CD8-positive, alpha-beta memory T cell (primary cell): ENCODE data around the gene UTRN. TPM values are rescaled to one million over a fixed set of nuclear protein-coding genes. Genes with fewer than 3 reads are reported as not detected.

ENCODE experiments used
- CTCF ChIA-PET: fragments of 350-600 bp; sonication (Branson Sonifier 250); formaldehyde crosslinking; loops from one replicate; lab custom pipeline; 2021; ENCODE audit warnings: antibody characterized with exemption; lab: Charles Lee
- POLR2A ChIA-PET: fragments of 350-600 bp; sonication (Branson Sonifier 250); formaldehyde crosslinking; loops from one replicate; lab custom pipeline; 2021; ENCODE audit warnings: antibody characterized with exemption; lab: Charles Lee
- DNase-seq, 5 donors: peaks; one replicate each; pipeline versions ENCODE4 v3.0.0 to v3.0.0-alpha.2; 2020 to 2022; ENCODE audit warnings: mixed read lengths in 1 of 5
- H3K27ac ChIP-seq: one replicate; pipeline ENCODE4 v1.7.0; 2013; ENCODE audit warnings: low read depth, mild to moderate bottlenecking, low read length, moderate library complexity
- H3K27me3 ChIP-seq: 2 replicates; pipeline ENCODE4 v1.7.0; 2013; ENCODE audit warnings: low read length, mild to moderate bottlenecking; ENCODE audit not compliant: insufficient read depth, poor library complexity, severe bottlenecking
- H3K36me3 ChIP-seq: 2 replicates; pipeline ENCODE4 v1.7.0; 2013; ENCODE audit warnings: mild to moderate bottlenecking, low read length, moderate library complexity; ENCODE audit not compliant: insufficient read depth
- H3K4me1 ChIP-seq: 2 replicates; pipeline ENCODE4 v1.7.0; 2013; ENCODE audit warnings: mild to moderate bottlenecking, low read length, moderate library complexity; ENCODE audit not compliant: insufficient read depth
- H3K4me3 ChIP-seq: 2 replicates; pipeline ENCODE4 v1.7.0; 2013; ENCODE audit warnings: mild to moderate bottlenecking, low read length
- H3K9me3 ChIP-seq: 2 replicates; pipeline ENCODE4 v1.7.0; 2013; ENCODE audit warnings: mild to moderate bottlenecking, low read length
- H3K27ac Mint-ChIP-seq, 8 donors: one replicate each; pipeline ENCODE4 v1.8.0; 2020 to 2021; ENCODE audit warnings: mixed read lengths in 8 of 8, mild to moderate bottlenecking in 6 of 8, inconsistent platforms in 3 of 8, moderate library complexity in 3 of 8
- H3K27me3 Mint-ChIP-seq, 2 donors: one replicate each; pipeline ENCODE4 v1.8.0; 2020 to 2021; ENCODE audit warnings: mixed read lengths in 2 of 2, mild to moderate bottlenecking in 1 of 2, moderate library complexity in 1 of 2
- H3K36me3 Mint-ChIP-seq, 3 donors: one replicate each; pipeline ENCODE4 v1.8.0; 2020 to 2021; ENCODE audit warnings: mixed read lengths in 3 of 3, inconsistent platforms in 1 of 3, mild to moderate bottlenecking in 1 of 3
- H3K4me1 Mint-ChIP-seq, 3 donors: one replicate each; pipeline ENCODE4 v1.8.0; 2020 to 2021; ENCODE audit warnings: mixed read lengths in 3 of 3, inconsistent platforms in 1 of 3, mild to moderate bottlenecking in 1 of 3
- H3K4me3 Mint-ChIP-seq, 7 donors: one replicate each; pipeline ENCODE4 v1.8.0; 2020 to 2021; ENCODE audit warnings: mixed read lengths in 7 of 7, mild to moderate bottlenecking in 6 of 7, moderate library complexity in 4 of 7, inconsistent platforms in 2 of 7
- H3K9me3 Mint-ChIP-seq, 5 donors: one replicate each; pipeline ENCODE4 v1.8.0; 2020 to 2022; ENCODE audit warnings: mixed read lengths in 5 of 5, mild to moderate bottlenecking in 3 of 5, moderate library complexity in 2 of 5, inconsistent platforms in 1 of 5
- polyA plus RNA-seq: library from polyadenylated mRNA; unstranded; fragments of 300-500 nt; fragmentation: Illumina TruSeq; gene quantifications from one replicate; pipeline ENCODE4 v1.2.3, GENCODE V29; 2021
- total RNA-seq, 2 experiments: library from RNA; stranded (reverse); gene quantifications; one replicate each; pipeline ENCODE4 v1.2.3, GENCODE V29; 2021

The UTRN gene
- total RNA-seq (10 to 100 TPM; 42.7 to 42.8 TPM), polyA plus RNA-seq (96.8 TPM)

- Mint-ChIP-seq H3K4me1 (peaks cover 23 to 39% (median 30%) of the 10 kb centered on the region in 3 donors), H3K27ac (peak within 1 kb of the TSS; percentile 68 to 94 (median 84)), H3K36me3 (peaks cover 0 to 10% (median 2%) of the 10 kb centered on the region in 3 donors), H3K9me3 (no peaks in the 10 kb centered on the region), H3K4me3 (peak within 1 kb of the TSS; percentile 91 to 99 (median 97)), H3K27me3 (no peaks in the 10 kb centered on the region)
- H3K27ac ChIP-seq: peak within 1 kb of the TSS; percentile 38
- H3K4me1 ChIP-seq: peaks cover 16% of the 10 kb centered on the region
- H3K36me3 ChIP-seq: no peaks in the 10 kb centered on the region
- peak within 1 kb of the TSS; percentile 90 for H3K4me3 ChIP-seq
- H3K9me3 ChIP-seq: no peaks in the 10 kb centered on the region
- POLR2A ChIA-PET: no interaction called here
- H3K27me3 ChIP-seq: no peaks in the 10 kb centered on the region
- DNase-seq: peak; percentile 19 to 57 (median 30)
- CTCF ChIA-PET: interaction anchor here (0.9 to 1.3 kb wide), 2 partner anchors 9 to 196 kb away, joined by 3 read pairs; no protein-coding TSS in a partner anchor
Observed at GRCh38 chr6:144284783-144285547, at the start of gene UTRN. Gene UTRN (plus strand): TSS chr6:144285335. CDS start chr6:144291829, 6,494 bp downstream.

GRCh38 chr6:144244688-144245087 lies 40.4 kb upstream of the UTRN start:
- Mint-ChIP-seq H3K27ac (no peak overlapping the region), H3K9me3 (peaks cover 0 to 5% (median 4%) of the 10 kb centered on the region in 5 donors), H3K4me1 (peaks cover 7 to 16% (median 15%) of the 10 kb centered on the region in 3 donors), H3K4me3 (no peak overlapping the region), H3K36me3 (no peaks in the 10 kb centered on the region), H3K27me3 (peaks cover 5 to 7% of the 10 kb centered on the region in 2 donors)
- ChIA-PET POLR2A (no interaction called here), CTCF (interaction anchor here (0.8 to 1.0 kb wide), 2 partner anchors 9 to 12 kb away, joined by 3 read pairs; no protein-coding TSS in a partner anchor)
- H3K27me3 ChIP-seq: no peaks in the 10 kb centered on the region
- no peak overlapping the region for H3K4me3 ChIP-seq
- no peaks in the 10 kb centered on the region for H3K9me3 ChIP-seq
- no peak overlapping the region for H3K27ac ChIP-seq
- no peaks in the 10 kb centered on the region for H3K4me1 ChIP-seq
- no peak for DNase-seq
- H3K36me3 ChIP-seq: no peaks in the 10 kb centered on the region

- Histone ChIP-seq H3K36me3 (no peaks in the 10 kb centered on the region), H3K27me3 (no peaks in the 10 kb centered on the region), H3K4me3 (no peak overlapping the region), H3K4me1 (no peaks in the 10 kb centered on the region), H3K9me3 (no peaks in the 10 kb centered on the region), H3K27ac (no peak overlapping the region)
- no peak for DNase-seq
- Mint-ChIP-seq H3K36me3 (no peaks in the 10 kb centered on the region), H3K27me3 (peaks cover 6 to 11% of the 10 kb centered on the region in 2 donors), H3K4me1 (peaks cover 7 to 16% (median 15%) of the 10 kb centered on the region in 3 donors), H3K9me3 (peaks cover 0 to 5% (median 4%) of the 10 kb centered on the region in 5 donors), H3K4me3 (no peak overlapping the region), H3K27ac (no peak overlapping the region)
- CTCF ChIA-PET: no interaction called here
- POLR2A ChIA-PET: no interaction called here
Observed at GRCh38 chr6:144246988-144247387, 38.1 kb upstream of the UTRN start.

- no peaks in the 10 kb centered on the region for H3K9me3 ChIP-seq
- no peak for DNase-seq
- no peak overlapping the region for H3K27ac ChIP-seq
- POLR2A ChIA-PET: no interaction called here
- no peaks in the 10 kb centered on the region for H3K36me3 Mint-ChIP-seq
- no peaks in the 10 kb centered on the region for H3K4me1 ChIP-seq
- H3K27me3 Mint-ChIP-seq: peaks cover 6 to 11% of the 10 kb centered on the region in 2 donors
- H3K4me3 Mint-ChIP-seq: peak overlapping the region in 1 of 7 donors; percentile 43
- peaks cover 7 to 16% (median 15%) of the 10 kb centered on the region in 3 donors for H3K4me1 Mint-ChIP-seq
- no peaks in the 10 kb centered on the region for H3K27me3 ChIP-seq
- peaks cover 0 to 5% (median 4%) of the 10 kb centered on the region in 5 donors for H3K9me3 Mint-ChIP-seq
- H3K4me3 ChIP-seq: no peak overlapping the region
- no peak overlapping the region for H3K27ac Mint-ChIP-seq
- H3K36me3 ChIP-seq: no peaks in the 10 kb centered on the region
- CTCF ChIA-PET: no interaction called here
Observed at GRCh38 chr6:144248003-144248402, 37.1 kb upstream of the UTRN start.

GRCh38 chr6:144248476-144249301 lies 36.4 kb upstream of the UTRN start:
- Histone ChIP-seq H3K27me3 (no peaks in the 10 kb centered on the region), H3K4me3 (no peak overlapping the region), H3K36me3 (no peaks in the 10 kb centered on the region), H3K27ac (no peak overlapping the region), H3K9me3 (no peaks in the 10 kb centered on the region), H3K4me1 (no peaks in the 10 kb centered on the region)
- Mint-ChIP-seq H3K36me3 (no peaks in the 10 kb centered on the region), H3K27me3 (peaks cover 6 to 11% of the 10 kb centered on the region in 2 donors), H3K9me3 (peaks cover 0 to 5% (median 4%) of the 10 kb centered on the region in 5 donors), H3K4me1 (peaks cover 7 to 16% (median 15%) of the 10 kb centered on the region in 3 donors), H3K4me3 (no peak overlapping the region), H3K27ac (no peak overlapping the region)
- no peak for DNase-seq
- ChIA-PET POLR2A (no interaction called here), CTCF (no interaction called here)

GRCh38 chr6:144250276-144250675 lies 34.9 kb upstream of the UTRN start:
- H3K4me1 Mint-ChIP-seq: peaks cover 7 to 16% (median 15%) of the 10 kb centered on the region in 3 donors
- H3K27me3 Mint-ChIP-seq: peaks cover 6 to 11% of the 10 kb centered on the region in 2 donors
- ChIA-PET POLR2A (no interaction called here), CTCF (no interaction called here)
- no peak overlapping the region for H3K4me3 Mint-ChIP-seq
- peaks cover 0 to 5% (median 4%) of the 10 kb centered on the region in 5 donors for H3K9me3 Mint-ChIP-seq
- Histone ChIP-seq H3K27me3 (no peaks in the 10 kb centered on the region), H3K27ac (no peak overlapping the region), H3K9me3 (no peaks in the 10 kb centered on the region), H3K4me1 (no peaks in the 10 kb centered on the region), H3K4me3 (no peak overlapping the region), H3K36me3 (no peaks in the 10 kb centered on the region)
- no peak for DNase-seq
- no peak overlapping the region for H3K27ac Mint-ChIP-seq
- H3K36me3 Mint-ChIP-seq: no peaks in the 10 kb centered on the region

- CTCF ChIA-PET: no interaction called here
Observed at GRCh38 chr6:144252259-144252658, 32.9 kb upstream of the UTRN start.

More at GRCh38 chr6:144252259-144252658, 32.9 kb upstream of the UTRN start:
- no peak overlapping the region for H3K27ac ChIP-seq
- H3K27me3 ChIP-seq: no peaks in the 10 kb centered on the region
- peaks cover 0 to 2% (median 0%) of the 10 kb centered on the region in 5 donors for H3K9me3 Mint-ChIP-seq
- H3K27me3 Mint-ChIP-seq: peaks cover 4 to 6% of the 10 kb centered on the region in 2 donors
- no peak overlapping the region for H3K4me3 ChIP-seq
- H3K4me1 Mint-ChIP-seq: peaks cover 7 to 10% (median 10%) of the 10 kb centered on the region in 3 donors
- POLR2A ChIA-PET: no interaction called here
- DNase-seq: no peak
- H3K4me1 ChIP-seq: no peaks in the 10 kb centered on the region
- H3K36me3 ChIP-seq: no peaks in the 10 kb centered on the region
- H3K4me3 Mint-ChIP-seq: no peak overlapping the region
- H3K36me3 Mint-ChIP-seq: peaks cover 0 to 5% (median 0%) of the 10 kb centered on the region in 3 donors
- no peak overlapping the region for H3K27ac Mint-ChIP-seq
- no peaks in the 10 kb centered on the region for H3K9me3 ChIP-seq
